ENCODE results near the gene RTCA. TPM values are rescaled to one million over a fixed set of nuclear protein-coding genes. Genes with fewer than 3 reads are reported as not detected.

RTCA gene
- polyA plus RNA-seq, 1 donor from 2014 or later, result 95.2 TPM

Small RNAs within 50 kb of the gene (small RNA-seq; reads per million reads assigned to genes)
- gene AL445928.1, result 0 reads per million in 3 experiments
- 0 reads per million in 3 experiments for gene MIR553

Other genes starting within 250 kb of the RTCA start
- 5.7 and 6.4 TPM in 2 replicates for gene SASS6, start 133.3 kb upstream of the RTCA start, polyA plus RNA-seq
- 47.2 and 56.6 TPM in 2 replicates for gene TRMT13, start 133.1 kb upstream of the RTCA start, polyA plus RNA-seq
- 8.0 and 10.3 TPM in 2 replicates for gene LRRC39, start 88.0 kb upstream of the RTCA start, polyA plus RNA-seq
- 4.8 and 9.0 TPM in 2 replicates for gene DBT, start 16.4 kb upstream of the RTCA start, polyA plus RNA-seq
- 2.7 and 2.9 TPM in 2 replicates for gene CDC14A, start 86.3 kb downstream of the RTCA start, polyA plus RNA-seq

Data from neural cell (in vitro differentiated cells).